K562 (cell line): ENCODE data around the gene PLEK2. TPM values are rescaled to one million over a fixed set of nuclear protein-coding genes. Genes with fewer than 3 reads are reported as not detected.

Source experiments
- ARID4B ChIP-seq: sonication (generic); formaldehyde crosslinking; IDR thresholded peaks from 2 replicates; pipeline ENCODE4 v1.8.0; 2022; ENCODE audit warnings: mild to moderate bottlenecking, missing genetic modification reagents
- BRD9 ChIP-seq: fragments of 450-650 bp; IDR thresholded peaks from 2 replicates; pipeline ENCODE4 v1.6.1; 2018; ENCODE audit warnings: low read depth; ENCODE audit not compliant: partially characterized antibody
- CXXC5 ChIP-seq: fragments of 250-450 bp; sonication (Bioruptor Pico); IDR thresholded peaks from 2 replicates; pipeline ENCODE4 v1.8.0; 2022; ENCODE audit warnings: inconsistent platforms, mild to moderate bottlenecking, moderate library complexity
- HDAC3 ChIP-seq: fragments of 450-650 bp; IDR thresholded peaks from 2 replicates; pipeline ENCODE4 v1.6.1; 2018; ENCODE audit warnings: borderline replicate concordance, mild to moderate bottlenecking, moderate library complexity; ENCODE audit not compliant: partially characterized antibody
- MGA ChIP-seq: fragments of 450-650 bp; IDR thresholded peaks from 2 replicates; pipeline ENCODE4 v1.6.1; 2016; ENCODE audit warnings: mild to moderate bottlenecking, moderate library complexity
- MTA3 ChIP-seq: fragments of 450-650 bp; formaldehyde crosslinking; IDR thresholded peaks from 2 replicates; pipeline ENCODE4 v1.6.1; 2017; ENCODE audit warnings: mild to moderate bottlenecking, borderline replicate concordance
- NR2C2 ChIP-seq, 2 experiments: fragments of 200-800 bp in 1 of 2; sonication (Bioruptor generic) in 1 of 2; sonication (generic) in 1 of 2; formaldehyde crosslinking in 1 of 2; IDR thresholded peaks; 2 replicates each; pipeline versions ENCODE4 v1.6.1 to v1.8.0; 2016 to 2022; ENCODE audit warnings: mild to moderate bottlenecking in 1 of 2, missing compliant biosample characterization in 1 of 2, missing genetic modification characterization in 1 of 2, missing genetic modification reagents in 1 of 2
- RAD21 ChIP-seq, 2 experiments: fragments of 250-450 bp in 1 of 2; fragments of 450-650 bp in 1 of 2; sonication (Bioruptor Pico) in 1 of 2; formaldehyde crosslinking in 1 of 2; IDR thresholded peaks in 1 of 2; conservative IDR thresholded peaks in 1 of 2; 2 replicates each; pipeline versions ENCODE4 v1.4.0 to v1.8.0; 2020 to 2022; ENCODE audit warnings: mild to moderate bottlenecking in 2 of 2, moderate library complexity in 1 of 2
- RB1 ChIP-seq: fragments of 450-650 bp; IDR thresholded peaks from 2 replicates; pipeline ENCODE4 v1.6.1; 2017; ENCODE audit warnings: low read depth, mild to moderate bottlenecking
- TAF9B ChIP-seq: fragments of 450-650 bp; IDR thresholded peaks from 2 replicates; pipeline ENCODE4 v1.6.1; 2018; ENCODE audit warnings: mild to moderate bottlenecking; ENCODE audit not compliant: partially characterized antibody
- polyA plus RNA-seq, 8 experiments: library from polyadenylated mRNA; depleted of rRNA in 4 of 8; stranded (reverse) in 5 of 8; unstranded in 3 of 8; fragments of >200 nt; fragmentation: Nextera tagmentation in 2 of 8; fragmentation: Illumina TruSeq in 1 of 8; extraction: Ambion mirVana in 2 of 8; extraction: Trizol in 1 of 8; gene quantifications; 2 replicates each; pipeline versions ENCODE4 v1.2.1 to v1.2.3, GENCODE V29; 2011 to 2014; ENCODE audit warnings: inconsistent platforms in 1 of 8, missing spikeins in 1 of 8
- total RNA-seq, 7 experiments: library from RNA; depleted of rRNA in 6 of 7; stranded (reverse); fragments of >200 nt in 6 of 7; fragmentation: Illumina TruSeq in 2 of 7; extraction: Trizol in 2 of 7; gene quantifications; 2 replicates each; pipeline versions ENCODE4 v1.2.1 to v1.2.3, GENCODE V29; 2011 to 2021; ENCODE audit warnings: low replicate concordance in 1 of 7

The PLEK2 gene
- total and polyA plus RNA-seq, 9 of the 15 experiments (the other 6 are each of a cell fraction or from before 2014, with no cell fraction given), result not detected

- TF ChIP-seq BRD9, result peak; percentile 27
- peak; percentile 16; the same call in 1 of the 2 replicates for TF ChIP-seq MGA
- TF ChIP-seq RB1, result 0 out of 2 replicates have a peak, but pooled peaks have one; percentile 34
- TF ChIP-seq ARID4B, result peak; percentile 94
- TF ChIP-seq TAF9B, result peak; percentile 64
- TF ChIP-seq RAD21 (CRISPR knock-in tag; conservative IDR thresholded peaks at IDR 0.05 in 1 of 2, IDR thresholded peaks at IDR 0.05 in 1 of 2), result peak; percentile 12 to 40; a peak in 2 of 4 replicates
- peak; percentile 91 for TF ChIP-seq NR2C2 (CRISPR knock-in tag; IDR thresholded peaks at IDR 0.05)
- peak; percentile 99 for TF ChIP-seq NR2C2 (tag; IDR thresholded peaks at IDR 0.05)
- peak; percentile 44; the same call in 1 of the 2 replicates for TF ChIP-seq MTA3
- TF ChIP-seq CXXC5 (CRISPR knock-in tag), result peak; percentile 68
- TF ChIP-seq HDAC3, result peak; percentile 13
These were observed 52.0 kb downstream of the PLEK2 start, which contains the start of the genes ATP6V1D and EIF2S1 (continued) for GRCh38 chr14:67359775-67360469.
